K562 (cell line): ENCODE results near the gene KLK10. TPM values are rescaled to one million over a fixed set of nuclear protein-coding genes. Genes with fewer than 3 reads are reported as not detected.
A peak's percentile ranks its signal among the peaks of the same experiment; 100 is the strongest.

Experiments
- ATAC-seq: fragments of 200-7000 bp; cut with Tn5 transposase; 3 replicates; pipeline ENCODE4 v1.9.1; 2020; ENCODE audit warnings: moderate library complexity
- BruUV-seq: library from RNA; stranded (reverse); fragments of 400-500 nt; replicated peaks from 2 replicates; lab custom pipeline; 2021; lab: Mats Ljungman, UMichigan
- CTCF ChIA-PET: fragments of 300-600 bp; formaldehyde crosslinking; extraction: SDS; loops from one replicate; lab custom pipeline; 2021; ENCODE audit warnings: low intra/inter-chr PET ratio; lab: Yijun Ruan, JAX
- POLR2A ChIA-PET: fragments of 300-600, 350-650 bp; sonication (Branson Sonifier 250); formaldehyde crosslinking; extraction: SDS; loops from one replicate; lab custom pipeline; 2021; ENCODE audit warnings: antibody characterized with exemption, inconsistent platforms; lab: Yijun Ruan, JAX
- DNase-seq, 4 experiments: peaks; one replicate each; pipeline versions ENCODE4 v3.0.0 to v3.0.0-alpha.2; 2011 to 2018; ENCODE audit warnings: low spot score in 3 of 4, mixed read lengths in 3 of 4; ENCODE audit errors: extremely low read depth in 1 of 4
- FAIRE-seq: peaks from 2 replicates; lab custom pipeline; 2011; peaks lifted over from hg19 to GRCh38; lab: Jason Lieb, UNC
- H2AFZ ChIP-seq: 2 replicates; pipeline ENCODE4 v1.6.0; 2011; ENCODE audit warnings: low read depth, low read length, control low read depth, inconsistent platforms
- H3K27ac ChIP-seq: fragments of 200-600 bp; 3 replicates; pipeline ENCODE4 v1.8.0; 2011; ENCODE audit warnings: low read depth, mild to moderate bottlenecking, control low read depth, inconsistent platforms, low read length, moderate library complexity, mixed read lengths; ENCODE audit errors: extremely low read depth
- H3K27me3 ChIP-seq, 2 experiments: fragments of 300-600 bp in 1 of 2; 2 replicates in 1 of 2; 3 replicates in 1 of 2; pipeline versions ENCODE4 v1.6.0 to v1.8.0; 2011; ENCODE audit warnings: inconsistent platforms in 2 of 2, low read length in 2 of 2, mild to moderate bottlenecking in 1 of 2, mixed read lengths in 1 of 2, moderate library complexity in 1 of 2; ENCODE audit not compliant: control insufficient read depth in 2 of 2, insufficient read depth in 2 of 2
- H3K36me3 ChIP-seq: fragments of 300-600 bp; 3 replicates; pipeline ENCODE4 v1.8.0; 2011; ENCODE audit warnings: mild to moderate bottlenecking, low read length, inconsistent platforms; ENCODE audit not compliant: control insufficient read depth, insufficient read depth
- H3K4me1 ChIP-seq, 2 experiments: fragments of 200-600 bp in 1 of 2; replicated peaks in 1 of 2; 2 replicates in 1 of 2; 3 replicates in 1 of 2; pipeline versions ENCODE4 v1.5.1 to v1.8.0; 2011; ENCODE audit warnings: inconsistent platforms in 2 of 2, low read length in 2 of 2, mild to moderate bottlenecking in 1 of 2, mixed read lengths in 1 of 2, moderate library complexity in 1 of 2; ENCODE audit not compliant: control insufficient read depth in 2 of 2, insufficient read depth in 2 of 2
- H3K4me2 ChIP-seq: 2 replicates; pipeline ENCODE4 v1.6.1; 2011; ENCODE audit warnings: low read length, control low read depth, inconsistent platforms, mixed read lengths; ENCODE audit not compliant: insufficient read depth
- H3K4me3 ChIP-seq: fragments of 200-600 bp; sonication (generic), shearing (Covaris generic); 2 replicates; pipeline ENCODE4 v1.5.1; 2016; ENCODE audit warnings: control low read depth, inconsistent platforms
- H3K79me2 ChIP-seq: fragments of 200-600 bp; 3 replicates; pipeline ENCODE4 v1.8.0; 2011; ENCODE audit warnings: low read length, inconsistent platforms; ENCODE audit not compliant: control insufficient read depth, insufficient read depth
- H3K9ac ChIP-seq, 2 experiments: 2 replicates each; pipeline versions ENCODE4 v1.6.0 to v1.6.1; 2011; ENCODE audit warnings: low read depth in 2 of 2, low read length in 2 of 2, control low read depth in 1 of 2, inconsistent platforms in 1 of 2, mild to moderate bottlenecking in 1 of 2, mixed read lengths in 1 of 2; ENCODE audit not compliant: insufficient read depth in 1 of 2
- H3K9me1 ChIP-seq: one replicate; pipeline ENCODE4 v1.6.0; 2011; ENCODE audit warnings: inconsistent platforms, mild to moderate bottlenecking, low read length, moderate library complexity; ENCODE audit not compliant: control insufficient read depth, insufficient read depth
- H3K9me3 ChIP-seq: replicated peaks from 2 replicates; pipeline ENCODE4 v1.5.1; 2011; ENCODE audit warnings: low read depth, low read length, inconsistent platforms; ENCODE audit not compliant: control insufficient read depth, insufficient read depth
- H4K20me1 ChIP-seq: replicated peaks from 2 replicates; pipeline ENCODE4 v1.6.1; 2011; ENCODE audit warnings: low read length, inconsistent platforms, mixed read lengths; ENCODE audit not compliant: control insufficient read depth, insufficient read depth
- CBFA2T3 ChIP-seq: fragments of 450-650 bp; IDR thresholded peaks from 2 replicates; pipeline ENCODE4 v1.6.1; 2017
- CC2D1A ChIP-seq: fragments of 450-650 bp; IDR thresholded peaks from 2 replicates; pipeline ENCODE4 v1.6.1; 2017; ENCODE audit warnings: mild to moderate bottlenecking
- CTCF ChIP-seq, 3 experiments: IDR thresholded peaks in 2 of 3; conservative IDR thresholded peaks in 1 of 3; 2 replicates each; pipeline ENCODE4 v1.5.1; 2011 to 2012; ENCODE audit warnings: low read length in 3 of 3, mild to moderate bottlenecking in 3 of 3, control low read depth in 2 of 3, improper control_type of control experiment in 1 of 3, inconsistent platforms in 1 of 3, low read depth in 1 of 3, mixed read lengths in 1 of 3, moderate library complexity in 1 of 3; ENCODE audit not compliant: insufficient read depth in 2 of 3
- ESRRA ChIP-seq: fragments of 450-650 bp; IDR thresholded peaks from 2 replicates; pipeline ENCODE4 v1.6.1; 2014; ENCODE audit warnings: low read depth, mild to moderate bottlenecking, moderate library complexity, borderline replicate concordance
- ETV5 ChIP-seq: sonication (generic); formaldehyde crosslinking; IDR thresholded peaks from 2 replicates; pipeline ENCODE4 v1.4.0; 2020; ENCODE audit warnings: low read depth, mild to moderate bottlenecking, missing genetic modification reagents
- FOSL1 ChIP-seq: fragments of 200-800 bp; sonication (Bioruptor generic); conservative IDR thresholded peaks from 2 replicates; pipeline ENCODE4 v1.6.1; 2016; ENCODE audit warnings: missing genetic modification characterization, missing compliant biosample characterization
- HDAC1 ChIP-seq, 2 experiments: fragments of 450-650 bp; IDR thresholded peaks; 2 replicates each; pipeline ENCODE4 v1.6.1; 2016 to 2017; ENCODE audit warnings: inconsistent platforms in 1 of 2, mild to moderate bottlenecking in 1 of 2, moderate library complexity in 1 of 2
- JUN ChIP-seq, 2 experiments: sonication (generic) in 1 of 2; formaldehyde crosslinking in 1 of 2; IDR thresholded peaks; 2 replicates each; pipeline versions ENCODE4 v1.6.1 to v1.8.0; 2012 to 2022; ENCODE audit warnings: borderline replicate concordance in 2 of 2, mild to moderate bottlenecking in 2 of 2, improper control_type of control experiment in 1 of 2, low read depth in 1 of 2, low read length in 1 of 2, missing genetic modification reagents in 1 of 2
- KDM1A ChIP-seq, 2 experiments: fragments of 450-650 bp; IDR thresholded peaks; 2 replicates each; pipeline ENCODE4 v1.6.1; 2016; ENCODE audit warnings: mild to moderate bottlenecking in 2 of 2
- KDM4B ChIP-seq, 2 experiments: fragments of 450-650 bp in 1 of 2; sonication (generic) in 1 of 2; IDR thresholded peaks; 2 replicates each; pipeline ENCODE4 v1.6.1; 2016 to 2017; ENCODE audit warnings: borderline replicate concordance in 2 of 2, antibody characterized with exemption in 1 of 2, low read depth in 1 of 2, mild to moderate bottlenecking in 1 of 2
- MECOM ChIP-seq: fragments of 250-450 bp; sonication (Bioruptor Pico); IDR thresholded peaks from 2 replicates; pipeline ENCODE4 v1.8.0; 2022; ENCODE audit warnings: inconsistent platforms
- MEIS2 ChIP-seq: fragments of 450-650 bp; IDR thresholded peaks from 2 replicates; pipeline ENCODE4 v1.6.1; 2014; ENCODE audit warnings: mild to moderate bottlenecking; ENCODE audit not compliant: partially characterized antibody
- NELFE ChIP-seq: IDR thresholded peaks from 2 replicates; pipeline ENCODE4 v1.6.1; 2011; ENCODE audit warnings: mild to moderate bottlenecking; ENCODE audit not compliant: insufficient read depth, insufficient read length
- NFE2 ChIP-seq: IDR thresholded peaks from 2 replicates; pipeline ENCODE4 v1.6.1; 2014; ENCODE audit warnings: antibody characterized with exemption, low read depth
- SOX6 ChIP-seq: fragments of 450-650 bp; IDR thresholded peaks from 2 replicates; pipeline ENCODE4 v1.6.1; 2014; ENCODE audit warnings: mild to moderate bottlenecking
- SPI1 ChIP-seq: IDR thresholded peaks from 2 replicates; pipeline ENCODE4 v1.6.1; 2011; ENCODE audit warnings: low read depth, low read length, control low read depth, borderline replicate concordance
- TAL1 ChIP-seq: fragments of 450-650 bp; IDR thresholded peaks from 2 replicates; pipeline ENCODE4 v1.6.1; 2016; ENCODE audit warnings: mild to moderate bottlenecking
- TCFL5 ChIP-seq: fragments of 250-450 bp; sonication (Bioruptor Pico); conservative IDR thresholded peaks from 2 replicates; pipeline ENCODE4 v1.6.1; 2021; ENCODE audit warnings: mild to moderate bottlenecking, moderate library complexity, matching md5 sums
- ZBTB49 ChIP-seq: sonication (generic); formaldehyde crosslinking; IDR thresholded peaks from 2 replicates; pipeline ENCODE4 v1.8.0; 2022; ENCODE audit warnings: missing genetic modification reagents, mild to moderate bottlenecking, borderline replicate concordance
- ZNF778 ChIP-seq: fragments of 450-650 bp; formaldehyde crosslinking; IDR thresholded peaks from 2 replicates; pipeline ENCODE4 v1.4.0; 2020; ENCODE audit warnings: mild to moderate bottlenecking, moderate library complexity
- WGBS: fragments of 100-300 bp; shearing (Covaris generic); methylation state at CpG from one replicate; pipeline ENCODE4 v1.1.6; 2016; ENCODE audit warnings: low coverage, mixed read lengths; ENCODE audit not compliant: insufficient coverage; ENCODE audit errors: missing lambda C conversion rate; 5-methylcytosine and 5-hydroxymethylcytosine counted together
- in situ Hi-C: fragments of 300-500 bp; cut with MboI; formaldehyde crosslinking; loops from 4 replicates; pipeline ENCODE4 v1.15.0; 2018; ENCODE audit warnings: inconsistent platforms, mixed read lengths
- intact Hi-C: fragments of 100-400 bp; cut with micrococcal nuclease; formaldehyde crosslinking; loops from 2 replicates; pipeline ENCODE4 v1.14.2; 2022
- polyA plus RNA-seq, 8 experiments: library from polyadenylated mRNA; depleted of rRNA in 4 of 8; stranded (reverse) in 5 of 8; unstranded in 3 of 8; fragments of >200 nt; fragmentation: Nextera tagmentation in 2 of 8; fragmentation: Illumina TruSeq in 1 of 8; extraction: Ambion mirVana in 2 of 8; extraction: Trizol in 1 of 8; gene quantifications; 2 replicates each; pipeline versions ENCODE4 v1.2.1 to v1.2.3, GENCODE V29; 2011 to 2014; ENCODE audit warnings: inconsistent platforms in 1 of 8, missing spikeins in 1 of 8
- total RNA-seq, 7 experiments: library from RNA; depleted of rRNA in 6 of 7; stranded (reverse); fragments of >200 nt in 6 of 7; fragmentation: Illumina TruSeq in 2 of 7; extraction: Trizol in 2 of 7; gene quantifications; 2 replicates each; pipeline versions ENCODE4 v1.2.1 to v1.2.3, GENCODE V29; 2011 to 2021; ENCODE audit warnings: low replicate concordance in 1 of 7

KLK10 gene
- total and polyA plus RNA-seq, 9 of the 15 experiments (the other 6 are each of a cell fraction or from before 2014, with no cell fraction given) = 0.11 TPM; not detected in 8

- DNase-seq = peak; percentile 42 to 57 (median 52)
- Histone ChIP-seq H3K27ac (no peak overlapping the region), H3K9me1 (no peaks in the 10 kb centered on the region), H3K4me3 (no peak overlapping the region), H3K79me2 (no peaks in the 10 kb centered on the region), H4K20me1 (no peaks in the 10 kb centered on the region), H2AFZ (peak overlapping the region; percentile 22; the same call in 1 of the 2 replicates), H3K9ac (no peak overlapping the region), H3K36me3 (no peaks in the 10 kb centered on the region), H3K4me1 (peaks cover 0 to 6% of the 10 kb centered on the region in 2 experiments; a peak in 3 of 5 replicates), H3K4me2 (no peak overlapping the region), H3K27me3 (peaks cover 7 to 34% of the 10 kb centered on the region in 2 experiments), H3K9me3 (no peaks in the 10 kb centered on the region)
- no TSS peak for BruUV-seq
- peak; percentile 85 for FAIRE-seq
- in situ Hi-C loops (no loop called here), intact Hi-C loops (no loop called here)
- ChIA-PET POLR2A (interaction anchor here (0.8 to 1.1 kb wide), 4 partner anchors 8 to 60 kb away, joined by 3 to 5 read pairs (median 3); no protein-coding TSS in a partner anchor), CTCF (no interaction called here)
- ATAC-seq = peak; percentile 81
- 1% methylated on average over 9 of the region's 9 CpGs for WGBS
- peak; percentile 33; the same call in 1 of the 2 replicates for TF ChIP-seq NFE2
- no peak for TF ChIP-seq TCFL5 (CRISPR knock-in tag)
- TF ChIP-seq MECOM (CRISPR knock-in tag) = no peak
- no peak for TF ChIP-seq JUN (IDR thresholded peaks at IDR 0.05; ENCODE audit: borderline replicate concordance, low read depth, low read length)
- no peak for TF ChIP-seq JUN (CRISPR knock-in tag; IDR thresholded peaks at IDR 0.05; ENCODE audit: borderline replicate concordance)
- no peak for TF ChIP-seq MEIS2
- TF ChIP-seq FOSL1 (tag) = 0 out of 2 replicates have a peak, but pooled peaks have one; percentile 25
- TF ChIP-seq CC2D1A = 0 out of 2 replicates have a peak, but pooled peaks have one; percentile 12
- no peak for TF ChIP-seq ETV5 (CRISPR knock-in tag)
- 0 out of 2 replicates have a peak, but pooled peaks have one; percentile 2 for TF ChIP-seq SPI1
- no peak for TF ChIP-seq ZNF778
- TF ChIP-seq KDM4B (IDR thresholded peaks at IDR 0.05; ENCODE audit: borderline replicate concordance in 2 of 2, low read depth in 1 of 2) = no peak
- peak; percentile 14 to 46 (median 36); a peak in 3 of 6 replicates for TF ChIP-seq CTCF (IDR thresholded peaks at IDR 0.05 in 2 of 3, conservative IDR thresholded peaks at IDR 0.05 in 1 of 3; ENCODE audit: insufficient read depth in 2 of 3, low read depth in 1 of 3, low read length in 3 of 3)
- TF ChIP-seq SOX6 = 0 out of 2 replicates have a peak, but pooled peaks have one; percentile 7
- TF ChIP-seq KDM1A (IDR thresholded peaks at IDR 0.05) = peak; percentile 59 to 60; a peak in 2 of 4 replicates
- TF ChIP-seq CBFA2T3 = peak; percentile 53; the same call in 1 of the 2 replicates
- TF ChIP-seq HDAC1 (IDR thresholded peaks at IDR 0.05) = 0 out of 4 replicates have a peak, but pooled peaks of 1 of the 2 experiments have one; percentile 26
- no peak for TF ChIP-seq ZBTB49 (CRISPR knock-in tag)
- no peak for TF ChIP-seq NELFE
- peak; percentile 57; the same call in 1 of the 2 replicates for TF ChIP-seq ESRRA
- 0 out of 2 replicates have a peak, but pooled peaks have one; percentile 4 for TF ChIP-seq TAL1
Observed at GRCh38 chr19:51036519-51036918, 17.0 kb upstream of the KLK10 start.
